IPS-18c (cell line): ENCODE results near the gene ABCG2.

ENCODE experiments used
- H3K4me3 ChIP-seq: 2 replicates; pipeline ENCODE4 v1.7.0; 2013; ENCODE audit warnings: low read depth, mild to moderate bottlenecking, low read length, moderate library complexity; ENCODE audit not compliant: insufficient read depth
- H3K9me3 ChIP-seq: one replicate; pipeline ENCODE4 v1.6.1; 2013; ENCODE audit warnings: mild to moderate bottlenecking, low read length, moderate library complexity; ENCODE audit not compliant: control insufficient read depth, insufficient read depth

The ABCG2 gene

DNA sequence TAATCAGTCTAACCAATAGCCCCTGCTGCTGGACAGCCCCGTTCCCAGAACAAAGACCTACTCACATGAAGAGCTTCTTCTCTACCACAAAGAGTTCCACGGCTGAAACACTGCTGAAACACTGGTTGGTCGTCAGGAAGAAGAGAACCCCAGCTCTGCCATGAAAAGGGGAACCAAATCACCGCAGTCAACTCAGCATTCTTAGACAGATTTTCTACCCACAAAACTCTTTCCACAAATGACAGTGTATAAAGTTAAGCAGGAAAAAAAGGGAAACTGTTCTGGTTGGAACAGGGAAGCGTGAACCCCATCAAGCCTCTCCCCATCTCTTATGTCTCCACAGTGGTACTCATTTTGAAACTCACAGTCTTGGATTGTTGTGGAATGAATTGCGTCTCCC lies 57.3 kb downstream of the ABCG2 start:
- Histone ChIP-seq H3K9me3 (no peaks in the 10 kb centered on the region), H3K4me3 (no peak overlapping the region)

DNA sequence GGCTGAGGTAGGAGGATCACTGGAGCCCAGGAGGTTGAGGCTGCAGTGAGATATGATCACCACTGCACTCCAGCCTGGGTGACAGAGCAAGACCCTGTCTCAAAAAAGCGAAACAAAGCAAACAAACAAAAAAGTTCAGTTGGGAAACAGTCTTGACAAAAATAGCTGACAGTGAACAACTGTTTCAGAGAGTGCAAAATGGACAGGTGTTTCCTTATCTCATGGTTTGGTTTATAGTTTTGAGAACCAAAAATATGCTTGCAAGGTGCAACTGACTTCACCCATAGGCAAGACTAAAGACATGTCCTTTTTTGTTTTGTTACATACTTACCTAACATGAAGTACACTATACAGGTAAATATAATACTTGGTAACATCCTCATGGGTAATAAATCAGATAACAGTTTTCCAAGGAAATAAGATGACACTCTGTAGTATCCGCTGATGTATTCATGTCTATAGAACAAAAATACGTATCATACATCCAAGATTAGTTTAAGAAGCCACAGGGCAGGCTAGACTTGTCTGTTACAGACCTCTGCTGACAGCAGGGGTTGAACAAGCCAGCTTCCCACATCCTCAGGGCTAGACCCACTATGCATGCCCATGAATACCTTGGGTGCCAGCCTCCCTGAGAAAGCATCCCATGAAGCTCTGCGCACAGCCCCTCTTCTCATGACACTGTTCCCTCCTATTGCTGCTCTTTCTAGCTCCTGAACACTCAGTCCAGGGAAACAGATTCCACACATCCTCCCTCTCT lies 59.3 kb downstream of the ABCG2 start:
- Histone ChIP-seq H3K9me3 (no peaks in the 10 kb centered on the region), H3K4me3 (no peak overlapping the region)

GRCh38 chr4:88097781-88098180 lies 60.7 kb downstream of the ABCG2 start:
- Histone ChIP-seq H3K9me3 (no peaks in the 10 kb centered on the region), H3K4me3 (no peak overlapping the region)

GRCh38 chr4:88097301-88097700 lies 61.1 kb downstream of the ABCG2 start:
- H3K4me3 ChIP-seq, result no peak overlapping the region
- no peaks in the 10 kb centered on the region for H3K9me3 ChIP-seq

DNA sequence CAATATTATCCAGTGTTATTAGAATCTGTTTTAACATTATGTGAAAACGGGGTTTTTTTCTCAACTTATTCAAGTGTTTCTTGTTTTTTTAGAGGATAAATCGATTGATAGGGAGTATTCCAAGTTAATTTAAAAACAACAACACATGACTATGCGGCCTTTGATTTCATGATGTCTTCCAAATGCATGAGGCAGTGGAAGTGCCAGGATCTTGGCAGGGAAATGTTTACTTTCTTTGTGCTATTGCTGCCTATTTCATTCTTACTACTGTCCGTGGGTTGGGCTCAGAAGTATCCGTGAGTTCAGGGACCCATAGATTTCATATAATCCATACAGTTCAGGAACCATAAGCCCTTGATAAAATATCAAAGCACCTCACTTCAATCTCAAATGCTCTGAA lies 64.6 kb downstream of the ABCG2 start:
- H3K9me3 ChIP-seq, result no peaks in the 10 kb centered on the region
- no peak overlapping the region for H3K4me3 ChIP-seq

GRCh38 chr4:88091378-88091777 lies 67.1 kb downstream of the ABCG2 start:
- H3K4me3 ChIP-seq, result no peak overlapping the region

GRCh38 chr4:88090898-88091297 lies 67.5 kb downstream of the ABCG2 start:
- Histone ChIP-seq H3K4me3 (no peak overlapping the region), H3K9me3 (no peaks in the 10 kb centered on the region)

More at GRCh38 chr4:88091378-88091777, 67.1 kb downstream of the ABCG2 start:
- no peaks in the 10 kb centered on the region for H3K9me3 ChIP-seq

- no peaks in the 10 kb centered on the region for H3K9me3 ChIP-seq
These were observed 71.4 kb downstream of the ABCG2 start for GRCh38 chr4:88087004-88087403.

DNA sequence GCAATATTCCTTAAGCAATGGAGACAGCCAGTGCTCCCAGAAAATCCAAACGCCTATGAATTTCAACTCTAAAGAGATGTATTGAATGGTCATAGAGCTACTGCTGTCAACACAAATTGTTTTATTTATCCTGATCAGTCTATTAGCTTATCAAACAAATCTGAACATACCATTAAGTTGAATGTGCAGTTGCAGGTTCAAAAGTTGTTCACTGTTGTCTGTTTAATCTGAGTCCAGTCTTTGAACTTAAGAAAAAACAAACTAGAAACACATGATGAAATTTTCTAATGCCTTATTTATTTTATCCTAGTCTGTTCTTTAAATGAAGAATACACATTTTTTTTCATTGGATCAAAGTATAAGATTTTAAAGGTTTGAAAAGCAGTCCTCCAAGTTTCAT lies 77.8 kb downstream of the ABCG2 start:
- H3K9me3 ChIP-seq, result no peaks in the 10 kb centered on the region
- no peak overlapping the region for H3K4me3 ChIP-seq

More at GRCh38 chr4:88087004-88087403, 71.4 kb downstream of the ABCG2 start:
- H3K4me3 ChIP-seq, result no peak overlapping the region

DNA sequence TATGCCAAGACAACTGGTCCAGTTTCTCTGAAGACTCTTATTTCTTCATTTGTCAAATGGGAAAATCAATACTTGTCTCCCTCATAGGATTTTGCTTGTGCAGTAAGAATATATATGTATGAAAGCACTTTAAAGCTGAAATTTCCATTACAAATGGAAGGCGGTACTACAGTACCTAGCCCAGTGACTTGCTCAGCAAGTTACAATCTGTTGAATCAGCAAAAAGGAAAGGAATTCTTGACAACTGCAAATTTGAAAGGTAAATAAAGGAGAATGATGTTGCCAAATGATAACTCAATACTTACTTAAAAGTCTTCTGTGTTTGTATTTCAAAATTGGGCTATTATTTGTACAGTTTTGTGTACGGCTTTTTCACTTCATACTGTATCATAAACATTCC lies 79.9 kb downstream of the ABCG2 start:
- H3K4me3 ChIP-seq, result no peak overlapping the region
- no peaks in the 10 kb centered on the region for H3K9me3 ChIP-seq

DNA sequence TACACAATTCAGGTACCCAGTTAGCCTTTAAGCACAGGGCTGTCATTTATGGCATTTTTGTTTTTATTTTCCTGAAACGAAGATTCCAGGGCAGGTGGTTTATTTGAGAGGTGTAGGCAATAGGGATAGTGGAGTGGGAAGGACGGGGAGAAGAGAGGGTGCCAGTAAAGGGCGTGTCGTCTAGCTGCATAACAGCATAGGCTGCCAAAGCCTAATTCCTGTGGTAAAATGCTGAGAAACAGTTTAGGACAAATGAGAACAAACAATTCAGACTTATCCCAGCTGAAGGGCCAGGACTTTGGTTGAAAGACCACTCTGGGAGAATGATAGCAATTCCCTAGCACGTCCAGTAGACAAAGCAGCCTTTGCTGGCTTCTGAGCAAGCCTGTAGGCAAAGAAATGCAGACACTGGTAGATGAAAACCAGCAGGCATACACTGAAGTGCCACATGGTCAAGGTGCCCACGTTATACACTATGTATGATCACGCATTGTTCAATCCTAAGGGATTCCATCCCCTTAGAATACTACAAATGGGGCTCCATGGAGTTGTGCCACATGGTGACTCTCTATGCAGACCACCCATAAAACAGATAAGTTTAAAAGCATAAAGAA lies 80.4 kb downstream of the ABCG2 start:
- no peak overlapping the region for H3K4me3 ChIP-seq
- no peaks in the 10 kb centered on the region for H3K9me3 ChIP-seq

DNA sequence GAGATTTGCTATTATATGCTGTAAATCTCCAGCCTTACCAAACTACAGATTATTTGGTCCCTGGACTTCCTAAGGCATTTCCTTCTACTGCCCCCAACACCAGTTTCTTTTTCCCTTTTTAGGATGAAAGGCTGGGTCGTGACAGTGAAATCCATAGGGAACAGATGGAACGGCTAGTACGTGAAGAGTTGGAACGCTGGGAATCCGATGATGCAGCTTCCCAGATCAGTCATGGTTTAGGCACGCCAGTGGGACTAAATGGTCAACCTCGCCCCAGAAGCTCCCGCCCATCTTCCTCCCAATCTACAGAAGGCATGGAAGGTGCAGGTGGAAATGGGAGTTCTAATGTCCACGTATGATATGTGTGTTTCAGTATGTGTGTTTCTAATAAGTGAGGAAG lies 83.1 kb downstream of the ABCG2 start:
- peaks cover 2% of the 10 kb centered on the region for H3K9me3 ChIP-seq

DNA sequence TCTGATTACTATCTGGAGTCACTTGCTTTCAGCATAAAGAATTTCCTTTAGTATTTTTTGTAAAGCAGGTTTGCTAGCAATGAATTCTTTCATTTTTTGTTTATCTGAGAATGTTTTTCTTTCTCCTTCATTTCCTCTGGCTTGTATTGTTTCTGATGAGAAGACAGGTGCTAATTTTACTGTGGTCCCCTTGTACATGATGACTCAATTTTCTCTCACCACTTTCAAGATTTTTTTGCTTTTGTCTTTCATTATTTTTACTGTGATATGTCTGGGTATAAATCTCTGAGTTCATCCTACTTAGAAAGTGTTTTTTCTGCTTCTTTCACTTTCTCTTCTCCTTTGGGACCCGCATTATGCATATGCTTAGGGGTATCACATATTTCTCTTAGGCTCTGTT lies 88.4 kb downstream of the ABCG2 start:
- Histone ChIP-seq H3K9me3 (peaks cover 4% of the 10 kb centered on the region), H3K4me3 (no peak overlapping the region)

More for the DNA sequence above, 83.1 kb downstream of the ABCG2 start:
- H3K4me3 ChIP-seq, result no peak overlapping the region

- Histone ChIP-seq H3K9me3 (peaks cover 2% of the 10 kb centered on the region), H3K4me3 (no peak overlapping the region)
These were observed 94.0 kb downstream of the ABCG2 start for GRCh38 chr4:88064410-88064809.

DNA sequence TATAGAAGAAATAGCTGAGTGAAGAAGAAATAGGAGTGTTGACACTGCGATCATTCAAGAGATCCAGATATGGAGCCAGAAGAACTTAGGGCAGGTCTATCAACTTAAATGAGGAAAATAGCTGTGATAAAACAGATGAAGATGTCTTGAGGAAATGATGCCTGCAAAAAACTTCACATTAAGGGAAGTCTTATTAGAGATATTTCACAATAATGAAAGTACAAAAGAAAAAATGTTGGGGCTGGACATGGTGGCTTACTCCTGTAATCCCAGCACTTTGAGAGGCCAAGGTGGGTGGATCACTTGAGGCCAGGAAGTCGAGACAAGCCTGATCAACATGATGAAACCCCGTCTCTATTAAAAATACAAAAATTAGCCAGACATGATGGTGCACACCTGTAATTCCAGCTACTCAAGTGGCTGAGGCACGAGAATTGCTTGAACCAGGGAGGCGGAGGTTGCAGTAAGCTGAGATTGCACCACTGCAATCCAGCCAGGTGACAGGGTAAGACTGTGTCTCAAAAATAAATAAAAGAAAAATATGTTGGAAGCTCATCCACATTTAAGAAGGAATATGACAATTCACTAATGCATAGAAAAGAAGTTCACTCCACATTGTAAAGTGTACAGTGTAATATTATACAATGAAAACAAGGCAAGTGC lies 94.7 kb downstream of the ABCG2 start:
- H3K4me3 ChIP-seq, result no peak overlapping the region
- H3K9me3 ChIP-seq, result peaks cover 2% of the 10 kb centered on the region

DNA sequence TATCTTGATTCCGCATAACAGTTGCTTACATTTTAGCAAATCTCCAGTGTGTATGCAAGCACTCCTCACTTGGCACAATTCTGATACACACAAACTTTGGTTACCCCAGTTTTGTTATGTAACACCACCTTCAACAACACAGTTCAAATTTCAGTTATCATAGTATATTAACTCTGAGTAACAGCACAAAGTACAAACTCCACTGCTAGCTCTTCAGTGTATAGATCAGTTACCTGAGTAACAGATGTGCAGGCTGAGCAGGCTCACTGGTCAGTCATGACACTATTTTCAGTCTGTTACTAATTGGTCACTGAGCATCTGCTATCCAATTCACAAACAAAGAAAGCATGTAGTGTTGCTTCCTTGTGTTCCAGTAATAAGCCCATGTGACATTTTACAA lies 95.6 kb downstream of the ABCG2 start:
- Histone ChIP-seq H3K4me3 (no peak overlapping the region), H3K9me3 (no peaks in the 10 kb centered on the region)

GRCh38 chr4:88062311-88062710 lies 96.1 kb downstream of the ABCG2 start:
- H3K9me3 ChIP-seq, result no peaks in the 10 kb centered on the region
- no peak overlapping the region for H3K4me3 ChIP-seq

- Histone ChIP-seq H3K4me3 (no peak overlapping the region), H3K9me3 (no peaks in the 10 kb centered on the region)
These were observed 98.0 kb downstream of the ABCG2 start for GRCh38 chr4:88060431-88060830.
